HL-60 (cell line): ENCODE measurements around the gene SLC3A2.
A peak's percentile ranks its signal among the peaks of the same experiment; 100 is the strongest.

Experiments used
- DNase-seq, 2 experiments: peaks; one replicate each; pipeline ENCODE4 v3.0.0-alpha.2; 2010 to 2020; ENCODE audit warnings: low read depth in 1 of 2, low spot score in 1 of 2
- H3K27ac ChIP-seq: fragments of 250-450 bp; sonication (Bioruptor Pico); replicated peaks from 2 replicates; pipeline ENCODE4 v1.5.1; 2020; ENCODE audit warnings: mild to moderate bottlenecking, moderate library complexity
- H3K27me3 ChIP-seq: fragments of 250-450 bp; sonication (Bioruptor Pico); 2 replicates; pipeline ENCODE4 v1.5.1; 2021; ENCODE audit warnings: mild to moderate bottlenecking, moderate library complexity; ENCODE audit not compliant: insufficient read depth, poor library complexity, severe bottlenecking
- H3K4me3 ChIP-seq: replicated peaks from 2 replicates; pipeline ENCODE4 v1.5.1; 2011; ENCODE audit warnings: mild to moderate bottlenecking, control low read depth, low read length; ENCODE audit not compliant: insufficient read depth
- CTCF ChIP-seq: IDR thresholded peaks from one replicate; pipeline ENCODE4 v1.5.1; 2011; ENCODE audit warnings: low read length, control low read depth, inconsistent platforms; ENCODE audit not compliant: insufficient read depth
- GABPA ChIP-seq: IDR thresholded peaks from 2 replicates; pipeline ENCODE4 v1.6.1; 2012; ENCODE audit warnings: low read depth
- POLR2AphosphoS5 ChIP-seq: IDR thresholded peaks from 2 replicates; pipeline ENCODE4 v1.6.1; 2012; ENCODE audit warnings: low read depth
- REST ChIP-seq: IDR thresholded peaks from 2 replicates; pipeline ENCODE4 v1.6.1; 2012; ENCODE audit warnings: low read depth; ENCODE audit not compliant: insufficient replicate concordance
- SPI1 ChIP-seq: IDR thresholded peaks from 2 replicates; pipeline ENCODE4 v1.6.1; 2012; ENCODE audit warnings: low read depth, mild to moderate bottlenecking, borderline replicate concordance

Gene SLC3A2

GRCh38 chr11:62898027-62898426, 17.3 kb downstream of the SLC3A2 start:
- Histone ChIP-seq H3K27me3 (peaks cover 3% of the 10 kb centered on the region), H3K27ac (no peak overlapping the region), H3K4me3 (no peak overlapping the region)
- TF ChIP-seq POLR2AphosphoS5 (no peak), GABPA (no peak), REST (no peak), SPI1 (no peak), CTCF (no peak)
- no peak for DNase-seq

- DNase-seq: no peak
- H3K27me3 ChIP-seq: peaks cover 11% of the 10 kb centered on the region
- H3K4me3 ChIP-seq: no peak overlapping the region
- H3K27ac ChIP-seq: no peak overlapping the region
- TF ChIP-seq SPI1 (no peak), REST (no peak), POLR2AphosphoS5 (no peak), CTCF (no peak), GABPA (no peak)
These were observed 22.2 kb downstream of the SLC3A2 start for GRCh38 chr11:62902932-62903331.

GRCh38 chr11:62905296-62905695, 24.6 kb downstream of the SLC3A2 start:
- TF ChIP-seq SPI1: no peak
- Histone ChIP-seq H3K27me3 (peaks cover 11% of the 10 kb centered on the region), H3K27ac (no peak overlapping the region), H3K4me3 (no peak overlapping the region)
- DNase-seq: no peak

GRCh38 chr11:62905927-62906531, 25.3 kb downstream of the SLC3A2 start:
- Histone ChIP-seq H3K27ac (no peak overlapping the region), H3K27me3 (peaks cover 11% of the 10 kb centered on the region), H3K4me3 (no peak overlapping the region)
- peak; percentile 99 for TF ChIP-seq CTCF
- TF ChIP-seq SPI1: no peak
- peak; percentile 55 to 77 for DNase-seq
